Left forelimb (tissue), 1 donor: ENCODE measurements around the gene SYDE1.

Source experiments
- DNase-seq: peaks from one replicate; pipeline ENCODE4 v3.0.0-alpha.2; 2018; ENCODE audit warnings: low spot score

SYDE1 gene

DNA sequence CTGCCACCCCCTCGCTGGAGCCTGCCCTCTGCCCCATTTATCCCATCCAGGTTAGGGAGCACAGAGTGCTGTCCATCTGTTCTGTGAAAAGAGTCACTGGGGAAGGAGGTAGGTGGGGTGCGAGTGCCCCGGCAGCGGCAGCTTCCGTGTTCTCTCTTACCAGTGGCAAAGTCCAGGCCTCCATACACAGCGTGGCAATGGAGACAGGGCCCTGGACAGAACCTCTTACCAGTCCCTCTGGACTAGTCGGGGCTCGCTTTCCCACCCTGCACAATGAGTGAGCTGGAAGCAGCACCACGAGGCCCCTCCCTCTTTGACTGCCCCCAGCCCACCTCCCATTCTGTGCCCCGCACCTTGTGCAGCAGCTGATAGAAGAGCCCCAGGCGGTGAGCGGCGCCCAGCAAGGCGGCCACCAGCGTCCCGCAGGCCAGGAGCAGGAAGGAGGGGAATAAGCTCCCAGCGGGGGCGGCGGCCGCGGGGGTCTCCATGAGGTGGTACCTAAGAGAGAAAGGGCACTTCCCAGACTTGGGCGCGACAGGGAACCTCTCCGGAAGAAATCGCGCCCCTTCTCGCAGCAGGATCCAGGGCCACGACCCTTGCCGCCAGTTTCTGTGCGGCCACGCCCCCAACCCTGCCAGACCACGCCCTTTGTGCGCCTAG, 17.5 kb downstream of the SYDE1 start:
- no peak for DNase-seq

DNA sequence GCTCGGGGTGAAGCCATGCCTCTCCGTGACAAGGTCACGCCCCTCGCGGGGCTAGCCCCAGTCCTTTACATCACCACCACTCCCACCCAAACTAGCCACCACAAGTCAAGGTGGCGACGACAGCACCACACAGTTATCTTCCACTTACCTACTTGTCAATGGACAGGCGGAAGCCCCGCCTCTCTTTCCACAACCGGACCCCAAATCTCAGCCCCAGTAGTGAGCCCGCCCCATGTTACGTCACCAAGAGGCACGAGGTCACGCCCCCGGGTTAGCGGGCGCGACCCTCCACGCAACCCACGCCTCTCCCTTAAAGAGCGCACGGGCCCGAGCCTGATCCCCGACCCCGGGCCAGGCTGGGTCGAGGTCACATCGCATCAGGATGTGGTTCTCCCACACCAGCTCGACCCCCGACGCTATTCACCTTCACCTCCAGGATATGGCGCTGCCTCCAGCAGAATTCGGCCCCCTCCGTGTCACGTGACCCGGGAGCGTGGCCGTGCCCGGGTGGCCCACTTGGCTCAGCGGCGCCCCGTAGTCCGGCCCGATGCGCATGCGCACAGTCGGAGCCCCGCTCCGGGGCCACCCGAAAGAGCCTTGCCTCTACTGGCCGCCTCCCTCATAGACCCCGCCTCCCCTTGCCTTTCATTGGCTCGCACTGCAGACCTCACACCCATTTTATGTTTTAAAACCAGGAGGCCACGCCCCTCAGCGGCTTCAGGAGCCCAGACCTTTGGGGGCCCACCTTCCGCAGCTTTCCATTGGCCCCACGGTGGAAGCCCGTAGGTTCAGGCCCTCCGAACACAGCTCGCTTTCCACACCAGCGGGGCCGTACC, 18.2 kb downstream of the SYDE1 start:
- DNase-seq: peak; percentile 98

DNA sequence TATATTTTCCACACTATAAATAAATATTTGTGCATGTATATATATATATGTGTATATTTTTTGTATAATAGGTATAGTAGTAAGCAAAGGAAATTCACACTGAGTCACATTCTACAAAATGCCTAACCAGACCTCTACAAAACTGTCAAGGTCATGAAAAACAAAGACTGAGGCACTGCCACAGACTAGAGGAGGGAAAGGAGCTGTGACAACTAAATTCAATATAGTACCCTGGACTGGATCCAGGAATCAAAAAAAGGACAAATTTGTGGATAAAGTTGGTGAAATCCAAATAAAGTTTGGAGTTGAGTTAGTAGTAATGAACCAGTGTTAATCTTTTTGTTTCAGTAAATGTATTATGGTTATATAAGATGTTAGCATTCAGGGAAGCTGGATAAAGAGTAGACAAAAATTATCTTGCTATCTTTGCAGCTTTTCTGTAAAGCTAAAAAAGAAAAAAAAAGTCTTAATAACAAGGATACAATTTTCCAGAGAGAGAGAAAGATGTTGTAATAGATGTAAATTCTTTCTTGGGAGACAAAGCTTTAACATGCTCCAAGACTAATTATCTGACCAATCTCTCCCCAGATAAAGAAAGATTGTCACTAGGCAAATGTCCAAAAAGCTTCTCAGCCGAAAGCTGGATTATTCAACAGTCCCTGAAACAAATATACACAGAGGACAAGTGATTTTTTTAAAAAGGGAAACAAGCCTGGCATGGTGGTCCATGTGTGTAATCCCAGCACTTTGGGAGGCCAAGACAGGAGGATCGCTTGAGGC, 19.1 kb downstream of the SYDE1 start:
- no peak for DNase-seq

DNA sequence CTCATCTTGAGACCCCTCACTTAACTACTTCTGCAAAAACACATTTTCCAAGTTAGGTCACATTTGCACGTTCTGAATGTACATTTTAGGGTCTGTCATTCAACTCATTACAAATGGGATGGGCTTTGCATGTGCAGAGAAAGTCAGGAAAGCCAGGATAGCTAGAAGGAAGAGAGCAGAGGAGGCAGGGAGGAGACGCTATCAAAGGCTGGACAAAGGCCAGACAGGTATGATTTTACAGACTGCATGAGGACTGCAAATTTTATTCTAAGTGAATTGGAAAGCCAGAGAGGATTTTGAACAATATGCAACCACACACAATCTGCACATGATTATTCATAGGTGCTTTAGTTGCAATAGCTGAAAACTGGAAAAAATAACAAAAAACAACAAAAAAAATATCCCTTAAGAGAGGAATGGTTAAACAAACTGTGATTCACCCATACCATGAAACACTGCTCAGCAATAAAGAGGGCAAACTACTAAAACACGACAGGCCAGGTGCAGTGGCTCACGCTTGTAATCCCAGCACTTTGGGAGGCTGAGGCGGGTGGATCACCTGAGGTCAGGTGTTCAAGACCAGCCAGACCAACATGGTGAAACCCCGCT, 21.1 kb downstream of the SYDE1 start:
- no peak for DNase-seq

DNA sequence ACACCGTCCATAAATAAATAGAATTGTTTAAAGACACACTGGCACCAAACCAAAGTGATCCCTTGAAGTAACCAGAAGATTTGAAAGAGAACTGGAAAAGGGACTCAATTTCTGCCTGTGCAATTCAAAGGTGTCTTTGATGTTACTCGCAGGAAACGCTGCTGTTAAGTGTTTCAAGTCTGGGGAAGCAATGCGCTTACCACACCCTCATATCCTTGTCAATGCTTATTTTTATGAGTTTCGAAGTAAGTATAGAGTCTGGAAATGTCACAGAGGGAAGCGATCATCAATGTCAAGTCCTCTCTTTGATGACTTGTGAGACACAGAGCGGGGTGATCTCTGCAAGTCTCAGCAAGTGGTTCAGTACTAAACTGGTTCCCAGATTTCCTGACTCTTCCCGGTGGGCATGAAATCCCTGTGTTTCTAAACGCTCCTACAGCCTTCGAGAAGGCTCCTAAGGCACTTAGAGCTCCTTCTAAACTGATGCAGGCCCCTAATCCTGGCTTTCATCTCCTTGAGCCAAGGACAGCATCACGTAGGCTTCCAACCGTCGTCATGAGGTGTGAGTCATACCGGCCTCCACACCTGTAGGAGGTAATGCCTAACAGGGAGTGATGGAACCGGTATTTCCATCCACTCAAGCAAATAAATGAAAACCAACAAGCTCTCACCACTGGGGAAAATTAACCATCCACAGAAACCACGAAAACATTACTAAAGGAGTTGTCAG, 22.8 kb downstream of the SYDE1 start:
- no peak for DNase-seq

DNA sequence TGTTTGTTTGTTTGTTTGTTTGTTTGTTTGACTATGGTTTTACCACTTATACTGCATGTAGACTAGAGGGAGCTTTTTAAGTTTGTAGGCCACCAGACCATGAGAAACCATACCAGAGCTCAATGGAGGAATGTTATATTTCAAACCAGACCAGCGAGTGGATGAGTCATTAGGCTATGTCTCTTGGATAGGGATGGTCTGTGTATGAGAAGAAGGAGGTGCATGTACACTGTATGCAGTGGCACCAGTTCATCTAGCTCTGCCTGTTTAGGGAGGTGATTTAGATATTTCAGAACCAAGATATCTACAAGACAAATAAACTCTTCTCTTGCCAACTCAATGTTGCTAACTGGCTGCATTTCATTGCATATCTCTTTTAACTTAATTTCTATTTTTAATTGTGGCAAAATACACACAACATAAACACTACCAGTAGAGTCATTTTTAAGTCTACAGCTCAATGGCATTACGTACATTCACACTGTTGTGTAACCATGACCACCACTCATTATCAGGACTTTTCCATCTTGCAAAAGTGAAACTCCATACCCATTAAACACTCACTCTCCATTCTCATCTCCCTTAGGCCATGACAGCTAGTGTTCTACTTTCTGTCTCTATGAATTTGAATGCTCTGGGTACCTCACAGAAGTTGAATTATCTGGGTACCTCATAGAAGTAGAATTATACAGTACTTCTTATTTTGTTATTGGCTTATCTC, 29.2 kb downstream of the SYDE1 start:
- no peak for DNase-seq

DNA sequence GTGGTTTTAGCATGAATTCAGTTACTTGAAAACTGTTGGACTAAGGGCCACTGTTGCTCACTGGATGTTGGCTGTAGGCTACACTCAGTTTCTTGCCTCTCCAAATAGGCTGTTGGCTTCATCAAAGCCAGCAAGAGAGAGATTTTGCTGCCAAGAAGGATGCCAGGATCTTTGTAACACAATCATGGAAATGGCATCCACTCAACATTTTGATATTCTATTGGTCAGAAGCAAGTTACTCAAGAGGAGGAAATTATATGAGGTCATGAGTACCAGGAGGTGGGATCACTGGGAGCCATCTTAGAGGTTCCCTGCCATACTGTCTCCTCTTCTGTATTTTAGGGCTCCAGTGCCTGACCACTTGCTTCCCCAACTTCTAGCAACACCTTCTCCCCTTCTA, 30.6 kb downstream of the SYDE1 start:
- DNase-seq: no peak

DNA sequence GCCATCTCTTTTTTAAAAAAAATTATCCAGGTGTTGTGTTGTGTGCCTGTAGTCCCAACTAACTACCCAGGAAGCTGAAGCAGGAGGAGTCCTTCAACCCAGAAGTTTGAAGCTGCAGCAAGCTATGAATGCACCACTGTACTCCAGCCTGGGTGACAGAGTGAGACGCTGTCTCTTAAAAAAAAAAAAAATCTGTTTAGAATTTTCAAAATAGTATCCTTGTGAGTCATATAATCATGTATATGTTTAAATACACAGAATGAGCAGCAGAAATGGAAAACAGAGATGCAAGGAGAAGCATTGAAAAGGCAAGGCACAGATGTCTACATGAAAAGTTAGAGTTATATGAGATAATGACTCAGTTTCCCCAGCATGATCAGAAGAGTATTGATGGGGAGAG, 31.2 kb downstream of the SYDE1 start:
- DNase-seq: no peak

DNA sequence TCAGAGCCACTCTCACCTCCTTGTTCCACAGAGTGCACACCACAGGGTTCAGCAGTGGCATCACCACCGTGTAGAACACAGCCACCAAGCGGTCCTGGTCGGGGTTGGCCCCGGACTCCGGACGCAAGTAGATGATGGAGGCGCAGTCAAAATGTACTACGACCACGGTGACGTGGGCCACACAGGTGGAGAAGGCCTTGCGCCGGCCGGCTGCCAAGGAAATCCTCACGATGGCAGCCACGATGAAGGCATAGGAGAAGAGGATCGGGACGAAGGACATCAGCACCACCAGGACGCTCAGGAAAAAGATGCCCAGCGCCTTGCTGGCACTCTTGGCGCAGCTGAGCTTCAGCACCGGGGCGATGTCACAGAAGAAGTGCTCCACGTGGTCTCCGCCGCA, 33.9 kb downstream of the SYDE1 start:
- DNase-seq: no peak

DNA sequence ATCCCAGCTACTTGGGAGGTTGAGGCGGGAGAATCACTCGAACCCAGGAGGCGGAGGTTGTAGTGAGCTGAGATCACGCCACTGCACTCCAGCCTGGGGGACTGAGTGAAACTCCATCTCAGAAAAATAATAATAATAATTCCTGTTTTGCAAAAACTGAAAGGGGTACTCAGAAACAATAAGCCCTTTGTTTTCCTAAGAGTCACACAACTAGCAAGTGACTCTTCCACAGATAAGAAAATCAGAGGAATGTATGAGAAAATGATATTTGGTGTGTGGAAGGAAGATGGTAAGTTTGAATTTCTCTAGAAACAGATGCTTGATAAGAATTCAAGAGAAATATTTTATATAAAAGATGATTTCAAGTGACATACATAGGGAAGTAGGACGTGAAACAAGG, 35.1 kb downstream of the SYDE1 start:
- no peak for DNase-seq

DNA sequence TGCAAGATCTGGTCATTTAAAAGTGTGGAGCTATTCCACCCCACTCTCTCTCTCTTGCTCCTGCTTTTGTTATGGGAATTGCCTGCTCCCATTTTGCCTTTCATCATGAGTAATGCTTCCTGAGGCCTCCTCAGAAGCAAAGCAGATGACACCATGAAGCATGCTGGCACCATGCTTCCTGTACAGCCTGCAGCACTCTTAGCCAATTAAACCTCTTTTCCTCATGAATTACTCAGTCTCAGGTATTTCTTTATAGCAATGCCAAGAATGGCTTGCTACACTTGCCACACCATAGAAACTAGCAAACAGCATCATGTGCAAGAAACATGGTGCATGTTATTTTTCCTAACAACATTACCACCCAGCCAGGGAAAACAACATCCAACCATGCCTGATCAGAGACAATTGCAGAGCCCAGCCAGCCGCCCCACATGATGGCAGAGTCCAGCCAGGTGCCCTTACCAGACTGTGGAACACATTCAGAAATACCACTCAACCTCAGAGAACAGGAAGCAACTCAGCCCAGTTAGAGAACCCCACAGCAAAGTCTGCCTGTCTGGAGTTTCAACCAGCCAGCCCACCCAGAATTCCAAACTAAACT, 36.9 kb downstream of the SYDE1 start:
- DNase-seq: no peak

DNA sequence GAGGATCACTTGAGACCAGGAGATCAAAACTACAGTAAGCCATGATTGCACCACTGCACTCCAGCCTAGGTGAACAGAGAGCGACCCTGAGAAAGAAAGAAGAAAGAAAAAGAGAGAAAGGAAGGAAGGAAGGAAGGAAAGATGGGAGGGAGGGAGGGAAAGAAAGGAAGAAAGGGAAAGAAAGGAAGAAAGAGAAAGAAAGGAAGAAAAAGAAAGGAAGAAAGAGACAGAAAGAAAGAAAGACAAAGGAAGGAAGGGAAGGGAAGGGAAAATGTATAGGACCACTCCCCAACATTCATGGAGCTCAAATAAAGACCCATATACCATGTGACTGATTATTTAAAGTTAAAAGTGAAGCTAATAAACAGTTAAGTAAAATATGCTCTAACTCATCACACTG, 39.9 kb downstream of the SYDE1 start:
- no peak for DNase-seq

DNA sequence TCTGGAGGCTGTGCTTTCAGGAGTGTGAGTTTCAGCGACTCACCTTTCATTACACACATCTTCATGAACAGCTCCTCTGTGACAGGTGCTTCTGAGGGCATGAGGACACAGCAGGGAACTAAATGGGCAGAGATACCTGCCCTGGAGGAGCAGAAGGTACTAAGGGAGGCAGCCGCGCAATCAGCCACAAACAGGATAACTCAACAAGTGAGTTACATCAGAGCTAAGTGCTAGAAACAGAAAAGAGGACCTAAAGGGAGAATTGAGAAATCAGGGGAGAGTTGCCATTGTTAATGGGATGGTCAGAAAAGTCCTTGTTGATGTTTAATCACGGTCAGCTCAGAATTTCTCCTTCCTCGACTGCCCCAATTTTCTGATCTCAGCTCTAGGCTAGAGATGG, 42.5 kb downstream of the SYDE1 start:
- DNase-seq: no peak

DNA sequence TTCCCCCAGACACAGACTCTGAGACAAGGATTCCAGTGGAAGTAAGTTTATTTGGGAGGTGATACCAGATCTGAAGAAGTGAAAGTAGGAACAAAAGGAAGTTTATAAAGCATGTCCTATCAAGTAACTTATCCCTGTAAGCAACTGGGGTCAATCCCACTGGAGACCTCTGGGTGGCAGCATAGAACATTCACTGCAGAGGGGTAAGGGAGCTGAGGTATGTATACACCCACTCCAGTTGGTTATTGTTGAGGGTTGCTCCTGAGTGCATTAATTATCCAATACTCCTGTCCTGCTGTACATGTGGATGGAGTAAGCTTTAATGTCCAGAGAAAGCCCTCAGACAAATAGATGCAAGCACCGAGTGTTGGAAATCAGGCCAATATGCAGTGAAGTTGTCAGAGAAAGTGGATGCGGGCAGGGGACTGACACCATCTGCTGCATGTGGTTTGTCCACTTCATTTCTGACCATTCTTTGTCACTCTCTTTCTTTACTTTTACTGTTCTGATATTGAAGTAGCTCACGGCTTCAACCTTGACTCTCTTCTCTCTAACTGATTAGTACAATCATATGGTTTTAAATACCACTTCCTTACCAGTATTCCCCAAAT, 46.9 kb downstream of the SYDE1 start:
- no peak for DNase-seq

DNA sequence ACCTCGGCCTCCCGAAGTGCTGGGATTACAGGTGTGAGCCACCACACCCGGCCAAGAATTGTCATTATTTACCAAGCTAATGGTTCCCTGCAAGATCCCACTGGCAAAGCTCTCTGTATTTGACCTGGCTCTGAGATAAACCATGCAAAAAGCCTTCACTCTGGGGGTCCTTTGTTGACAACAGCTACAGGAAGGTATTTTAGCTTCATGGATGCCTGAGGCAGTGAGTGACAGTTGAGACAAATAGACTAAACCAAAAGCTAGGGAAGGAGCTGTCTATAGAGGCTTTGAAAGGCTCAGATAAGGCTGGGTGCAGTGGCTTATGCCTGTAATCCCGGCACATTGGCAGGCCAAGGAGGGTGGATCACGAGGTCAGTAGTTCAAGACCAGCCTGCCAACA, 48.1 kb downstream of the SYDE1 start:
- DNase-seq: no peak

DNA sequence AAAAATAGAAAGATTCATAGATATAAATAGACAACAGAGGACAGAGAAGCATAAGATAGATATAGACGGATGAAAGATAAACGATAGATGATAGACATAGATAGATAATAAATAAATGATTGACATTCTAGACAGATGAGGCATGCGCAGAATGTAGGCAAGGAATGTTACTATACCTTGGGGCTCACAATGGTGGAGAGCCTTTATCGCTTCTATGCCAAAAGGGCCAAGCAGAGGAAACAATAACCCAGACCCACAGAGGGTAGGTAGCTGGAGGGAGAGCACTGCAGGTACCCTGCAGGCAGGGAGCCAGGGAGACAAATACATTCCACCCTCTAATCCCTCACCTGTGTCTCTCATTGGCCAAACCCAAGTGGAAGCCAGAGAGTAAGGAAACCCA, 49.2 kb downstream of the SYDE1 start:
- DNase-seq: no peak

DNA sequence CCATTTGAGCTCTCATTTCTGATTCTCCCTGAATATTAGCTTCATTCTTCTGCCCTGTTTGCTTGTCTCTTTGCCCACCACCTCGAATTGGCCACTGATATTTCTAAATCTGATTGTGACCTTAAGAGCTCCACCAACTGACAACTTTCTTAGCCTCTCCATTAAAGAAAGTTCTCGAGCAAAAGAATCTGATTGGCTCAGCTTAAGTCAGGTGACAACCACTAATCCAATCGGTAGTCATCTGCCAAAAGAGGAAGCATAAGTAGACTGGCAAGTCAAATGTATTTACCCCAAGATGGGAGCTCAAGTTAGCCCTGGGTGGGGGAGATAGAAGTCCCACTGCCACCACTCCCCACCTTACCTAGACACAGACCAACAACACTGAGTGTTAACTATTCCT, 52.0 kb downstream of the SYDE1 start:
- DNase-seq: no peak

DNA sequence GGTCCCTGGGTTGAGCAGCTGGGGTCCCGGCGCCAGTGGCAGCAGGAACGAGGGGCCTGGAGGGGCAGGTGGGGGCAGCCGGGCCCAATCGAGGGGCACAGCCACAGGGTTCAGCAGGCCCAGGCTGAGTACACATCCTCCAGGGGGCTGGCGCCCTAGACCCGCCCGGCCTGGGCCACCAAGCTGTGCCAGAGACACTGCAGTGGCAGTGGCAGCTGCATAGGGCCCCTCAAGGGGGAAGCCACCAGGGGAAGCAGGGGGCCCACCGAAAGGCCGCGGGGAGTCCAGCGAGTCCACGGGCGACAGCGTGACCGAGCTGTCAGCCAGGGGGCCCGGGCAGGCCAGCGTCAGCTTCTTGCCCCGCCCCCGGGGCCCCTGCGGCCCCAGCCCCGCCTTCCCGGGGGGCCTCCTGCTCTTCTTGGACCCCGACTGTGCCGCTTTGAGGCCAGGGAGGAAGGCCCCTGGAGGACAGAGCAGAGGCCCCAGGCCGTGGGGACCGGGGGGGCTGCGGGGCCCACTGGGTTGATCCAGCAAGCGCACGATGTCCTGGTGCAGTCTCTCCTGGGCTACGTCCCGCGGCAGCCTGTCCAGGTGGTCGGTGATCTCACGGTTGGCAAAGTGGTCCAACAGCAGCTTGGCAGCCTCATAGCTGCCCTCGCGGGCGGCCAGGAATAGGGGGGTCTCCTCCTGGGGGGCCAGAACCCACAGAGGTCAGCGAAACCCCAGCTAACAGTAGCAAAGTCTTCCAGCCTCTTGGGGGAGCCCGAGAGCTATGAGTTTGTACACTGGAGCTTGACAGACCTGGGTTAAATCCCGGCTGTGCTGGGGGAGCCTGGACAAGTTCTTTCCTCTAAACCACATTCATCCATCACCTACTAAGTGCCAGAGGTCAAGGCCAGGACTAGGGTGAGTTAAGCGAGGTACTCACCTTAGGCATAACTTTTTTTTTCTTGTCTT, 54.1 kb downstream of the SYDE1 start:
- DNase-seq: no peak
